NB4 (cell line): Measurements from ENCODE around the gene PRR5L.

Experiments
- CTCF ChIP-seq: IDR thresholded peaks from one replicate; pipeline ENCODE4 v1.5.1; 2012; ENCODE audit warnings: low read depth, low read length
- MAX ChIP-seq: IDR thresholded peaks from 2 replicates; pipeline ENCODE4 v1.6.1; 2011; ENCODE audit warnings: low read depth, low read length
- MYC ChIP-seq: IDR thresholded peaks from 2 replicates; pipeline ENCODE4 v1.6.1; 2011; ENCODE audit warnings: low read depth, low read length
- POLR2A ChIP-seq: IDR thresholded peaks from 2 replicates; pipeline ENCODE4 v1.6.1; 2011; ENCODE audit warnings: mild to moderate bottlenecking; ENCODE audit not compliant: insufficient read length; ENCODE audit errors: extremely low read depth

GRCh38 chr11:36333468-36333867 lies 37.4 kb downstream of the PRR5L start:
- TF ChIP-seq CTCF (no peak), POLR2A (no peak), MAX (no peak), MYC (no peak)
